ENCODE results near the gene XYLT1.

DNA sequence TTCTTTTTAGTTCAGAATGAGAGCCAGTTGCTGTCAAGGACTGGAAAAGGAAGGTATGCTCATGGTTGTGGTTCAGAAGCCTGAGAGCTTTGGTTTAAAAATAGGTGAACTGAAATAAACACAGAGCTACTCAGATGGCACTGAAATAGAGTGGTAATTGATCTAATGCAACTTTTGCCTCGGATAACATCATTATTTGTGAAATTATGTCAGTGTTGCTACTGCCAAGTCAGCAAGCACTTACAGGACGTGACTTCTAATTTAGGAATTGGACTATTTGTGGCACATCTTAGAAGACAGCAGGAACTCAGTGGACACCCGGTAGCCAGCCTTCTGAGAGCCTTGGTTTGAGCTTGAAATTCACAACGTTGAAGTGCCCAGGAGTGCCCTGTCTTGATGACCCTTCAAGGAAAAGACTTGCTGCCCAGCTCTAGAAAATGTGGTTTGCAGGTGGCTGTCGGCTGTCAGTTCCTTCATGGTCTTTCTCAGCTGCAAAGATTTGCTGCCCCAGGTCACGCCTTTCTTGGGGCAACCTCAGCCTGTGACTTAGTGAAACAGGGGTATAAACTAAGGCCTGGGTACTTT lies 42.0 kb upstream of the XYLT1 start:
- TF ChIP-seq, protein P1, sequence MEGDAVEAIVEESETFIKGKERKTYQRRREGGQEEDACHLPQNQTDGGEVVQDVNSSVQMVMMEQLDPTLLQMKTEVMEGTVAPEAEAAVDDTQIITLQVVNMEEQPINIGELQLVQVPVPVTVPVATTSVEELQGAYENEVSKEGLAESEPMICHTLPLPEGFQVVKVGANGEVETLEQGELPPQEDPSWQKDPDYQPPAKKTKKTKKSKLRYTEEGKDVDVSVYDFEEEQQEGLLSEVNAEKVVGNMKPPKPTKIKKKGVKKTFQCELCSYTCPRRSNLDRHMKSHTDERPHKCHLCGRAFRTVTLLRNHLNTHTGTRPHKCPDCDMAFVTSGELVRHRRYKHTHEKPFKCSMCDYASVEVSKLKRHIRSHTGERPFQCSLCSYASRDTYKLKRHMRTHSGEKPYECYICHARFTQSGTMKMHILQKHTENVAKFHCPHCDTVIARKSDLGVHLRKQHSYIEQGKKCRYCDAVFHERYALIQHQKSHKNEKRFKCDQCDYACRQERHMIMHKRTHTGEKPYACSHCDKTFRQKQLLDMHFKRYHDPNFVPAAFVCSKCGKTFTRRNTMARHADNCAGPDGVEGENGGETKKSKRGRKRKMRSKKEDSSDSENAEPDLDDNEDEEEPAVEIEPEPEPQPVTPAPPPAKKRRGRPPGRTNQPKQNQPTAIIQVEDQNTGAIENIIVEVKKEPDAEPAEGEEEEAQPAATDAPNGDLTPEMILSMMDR (conservative IDR thresholded peaks at IDR 0.05; ENCODE audit: low read length): no peak
- no peak for TF ChIP-seq EZH2phosphoT487 (IDR thresholded peaks at IDR 0.05; ENCODE audit: borderline replicate concordance)

Data from Loucy (cell line).